OCI-LY7 (cell line): ENCODE measurements around the gene KCNAB2.

Source experiments
- CTCF ChIP-seq: fragments of 200-600 bp; sonication (generic); conservative IDR thresholded peaks from 2 replicates; pipeline ENCODE4 v1.5.1; 2014; ENCODE audit warnings: mild to moderate bottlenecking, antibody characterized with exemption, low read length, moderate library complexity, mixed read lengths
- EZH2phosphoT487 ChIP-seq: fragments of 200-600 bp; sonication (generic); IDR thresholded peaks from 2 replicates; pipeline ENCODE4 v1.6.1; 2018; ENCODE audit warnings: low read depth, borderline replicate concordance, mild to moderate bottlenecking, mixed run types, antibody characterized with exemption, low read length, moderate library complexity, mixed read lengths

GRCh38 chr1:6059866-6060265, 14.2 kb downstream of the KCNAB2 start:
- no peak for TF ChIP-seq CTCF
- no peak for TF ChIP-seq EZH2phosphoT487
